ENCODE measurements around the gene ADAMTS15. TPM values are rescaled to one million over a fixed set of nuclear protein-coding genes. Genes with fewer than 3 reads are reported as not detected.

Gene ADAMTS15, protein sequence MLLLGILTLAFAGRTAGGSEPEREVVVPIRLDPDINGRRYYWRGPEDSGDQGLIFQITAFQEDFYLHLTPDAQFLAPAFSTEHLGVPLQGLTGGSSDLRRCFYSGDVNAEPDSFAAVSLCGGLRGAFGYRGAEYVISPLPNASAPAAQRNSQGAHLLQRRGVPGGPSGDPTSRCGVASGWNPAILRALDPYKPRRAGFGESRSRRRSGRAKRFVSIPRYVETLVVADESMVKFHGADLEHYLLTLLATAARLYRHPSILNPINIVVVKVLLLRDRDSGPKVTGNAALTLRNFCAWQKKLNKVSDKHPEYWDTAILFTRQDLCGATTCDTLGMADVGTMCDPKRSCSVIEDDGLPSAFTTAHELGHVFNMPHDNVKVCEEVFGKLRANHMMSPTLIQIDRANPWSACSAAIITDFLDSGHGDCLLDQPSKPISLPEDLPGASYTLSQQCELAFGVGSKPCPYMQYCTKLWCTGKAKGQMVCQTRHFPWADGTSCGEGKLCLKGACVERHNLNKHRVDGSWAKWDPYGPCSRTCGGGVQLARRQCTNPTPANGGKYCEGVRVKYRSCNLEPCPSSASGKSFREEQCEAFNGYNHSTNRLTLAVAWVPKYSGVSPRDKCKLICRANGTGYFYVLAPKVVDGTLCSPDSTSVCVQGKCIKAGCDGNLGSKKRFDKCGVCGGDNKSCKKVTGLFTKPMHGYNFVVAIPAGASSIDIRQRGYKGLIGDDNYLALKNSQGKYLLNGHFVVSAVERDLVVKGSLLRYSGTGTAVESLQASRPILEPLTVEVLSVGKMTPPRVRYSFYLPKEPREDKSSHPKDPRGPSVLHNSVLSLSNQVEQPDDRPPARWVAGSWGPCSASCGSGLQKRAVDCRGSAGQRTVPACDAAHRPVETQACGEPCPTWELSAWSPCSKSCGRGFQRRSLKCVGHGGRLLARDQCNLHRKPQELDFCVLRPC
- total RNA-seq, result 12.9 and 13.0 TPM in 2 replicates
- 2.2 and 2.4 TPM in 2 replicates for polyA plus RNA-seq

DNA sequence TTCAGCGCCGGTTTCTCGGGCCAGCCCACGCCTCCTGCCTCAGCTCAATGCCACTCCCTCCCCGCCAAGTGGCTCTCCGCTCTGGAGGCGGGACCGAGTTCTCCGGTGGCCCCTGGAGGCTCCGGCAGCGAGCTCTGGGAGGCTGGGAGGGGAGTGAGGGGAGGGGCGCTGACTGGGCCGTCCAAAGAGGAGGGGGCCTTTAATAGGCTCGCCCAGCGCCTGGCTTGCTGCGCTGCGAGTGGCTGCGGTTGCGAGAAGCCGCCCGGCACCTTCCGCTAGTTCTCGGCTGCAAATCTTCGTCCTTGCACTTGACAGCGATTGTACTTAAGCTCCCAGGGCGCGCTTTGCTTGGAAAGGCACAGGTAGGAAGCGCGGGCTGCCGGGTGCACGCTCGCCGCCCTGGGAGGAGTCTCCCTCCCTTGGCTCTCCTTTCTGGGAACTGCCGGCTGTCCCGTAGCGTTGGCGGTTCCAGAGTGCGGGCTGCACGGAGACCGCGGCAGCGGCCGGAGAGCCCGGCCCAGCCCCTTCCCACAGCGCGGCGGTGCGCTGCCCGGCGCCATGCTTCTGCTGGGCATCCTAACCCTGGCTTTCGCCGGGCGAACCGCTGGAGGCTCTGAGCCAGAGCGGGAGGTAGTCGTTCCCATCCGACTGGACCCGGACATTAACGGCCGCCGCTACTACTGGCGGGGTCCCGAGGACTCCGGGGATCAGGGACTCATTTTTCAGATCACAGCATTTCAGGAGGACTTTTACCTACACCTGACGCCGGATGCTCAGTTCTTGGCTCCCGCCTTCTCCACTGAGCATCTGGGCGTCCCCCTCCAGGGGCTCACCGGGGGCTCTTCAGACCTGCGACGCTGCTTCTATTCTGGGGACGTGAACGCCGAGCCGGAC lies at the start of gene ADAMTS15:
Gene ADAMTS15 (plus strand): TSS at position 230 of the 894 bp plus-strand sequence. CDS start 329 bp downstream, at position 559.
- peak within 1 kb of the TSS; percentile 70 for H3K27ac ChIP-seq
- H3K9me3 ChIP-seq (ENCODE audit: low read depth), result no peaks in the 10 kb centered on the region
- TF ChIP-seq, protein P1, sequence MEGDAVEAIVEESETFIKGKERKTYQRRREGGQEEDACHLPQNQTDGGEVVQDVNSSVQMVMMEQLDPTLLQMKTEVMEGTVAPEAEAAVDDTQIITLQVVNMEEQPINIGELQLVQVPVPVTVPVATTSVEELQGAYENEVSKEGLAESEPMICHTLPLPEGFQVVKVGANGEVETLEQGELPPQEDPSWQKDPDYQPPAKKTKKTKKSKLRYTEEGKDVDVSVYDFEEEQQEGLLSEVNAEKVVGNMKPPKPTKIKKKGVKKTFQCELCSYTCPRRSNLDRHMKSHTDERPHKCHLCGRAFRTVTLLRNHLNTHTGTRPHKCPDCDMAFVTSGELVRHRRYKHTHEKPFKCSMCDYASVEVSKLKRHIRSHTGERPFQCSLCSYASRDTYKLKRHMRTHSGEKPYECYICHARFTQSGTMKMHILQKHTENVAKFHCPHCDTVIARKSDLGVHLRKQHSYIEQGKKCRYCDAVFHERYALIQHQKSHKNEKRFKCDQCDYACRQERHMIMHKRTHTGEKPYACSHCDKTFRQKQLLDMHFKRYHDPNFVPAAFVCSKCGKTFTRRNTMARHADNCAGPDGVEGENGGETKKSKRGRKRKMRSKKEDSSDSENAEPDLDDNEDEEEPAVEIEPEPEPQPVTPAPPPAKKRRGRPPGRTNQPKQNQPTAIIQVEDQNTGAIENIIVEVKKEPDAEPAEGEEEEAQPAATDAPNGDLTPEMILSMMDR (IDR thresholded peaks at IDR 0.05; ENCODE audit: low read depth, low read length), result peak; percentile 6
- peaks cover 13% of the 10 kb centered on the region for H3K4me1 ChIP-seq (ENCODE audit: low read depth)
- DNase-seq (ENCODE audit: low read depth in 1 of 2, low spot score in 1 of 2), result peak; percentile 95 to 97
- H3K36me3 ChIP-seq, result no peaks in the 10 kb centered on the region
- peak within 1 kb of the TSS; percentile 59 for H3K4me3 ChIP-seq
- H3K27me3 ChIP-seq, result no peaks in the 10 kb centered on the region

- Histone ChIP-seq H3K9me3 (ENCODE audit: low read depth) (no peaks in the 10 kb centered on the region), H3K27me3 (no peaks in the 10 kb centered on the region)
- TF ChIP-seq, protein P1 (IDR thresholded peaks at IDR 0.05; ENCODE audit: low read depth, low read length), result no peak
These were observed 49.2 kb upstream of the ADAMTS15 start for GRCh38 chr11:130399196-130399595.

DNA sequence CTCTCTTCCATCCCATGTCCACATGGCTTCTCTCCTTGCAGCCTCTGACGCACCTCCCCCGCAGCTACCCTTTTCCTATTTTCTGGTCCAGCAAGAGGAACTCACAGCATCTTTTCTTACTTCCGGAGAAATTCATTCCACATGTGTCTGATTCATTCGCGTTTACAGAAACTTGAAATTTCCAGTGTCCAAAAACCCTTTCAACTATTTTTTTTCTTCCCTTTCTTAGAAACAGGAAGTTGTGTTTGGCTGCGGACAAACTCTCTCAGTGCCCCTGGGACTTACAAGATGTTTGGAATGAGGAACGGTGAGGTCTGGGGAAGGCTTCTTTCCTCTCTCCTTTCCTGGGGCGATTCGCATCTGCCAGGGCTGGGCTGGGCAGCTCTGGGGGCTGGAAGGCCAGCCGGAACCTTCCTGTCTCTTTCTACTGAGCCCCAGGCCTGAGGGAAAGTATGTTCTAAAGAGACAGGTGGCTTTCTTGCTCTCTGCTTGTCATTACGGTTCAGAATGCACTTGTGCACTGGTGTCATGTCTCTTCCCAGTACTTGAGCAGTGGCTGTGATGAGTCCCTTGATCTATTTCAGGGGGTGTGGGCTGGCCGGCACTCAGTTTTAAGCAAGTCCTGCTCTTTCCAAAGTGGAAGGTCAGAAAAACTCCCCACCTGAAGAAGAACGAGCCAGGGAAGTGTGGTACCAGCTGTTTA lies 47.5 kb upstream of the ADAMTS15 start:
- TF ChIP-seq, protein P1 (IDR thresholded peaks at IDR 0.05; ENCODE audit: low read depth, low read length), result no peak
- Histone ChIP-seq H3K4me3 (no peak overlapping the region), H3K36me3 (no peaks in the 10 kb centered on the region), H3K4me1 (ENCODE audit: low read depth) (no peaks in the 10 kb centered on the region), H3K27ac (no peak overlapping the region), H3K27me3 (no peaks in the 10 kb centered on the region), H3K9me3 (ENCODE audit: low read depth) (no peaks in the 10 kb centered on the region)
- peak in 1 of 2 donors; percentile 79 for DNase-seq (ENCODE audit: low read depth in 1 of 2, low spot score in 1 of 2)

More at GRCh38 chr11:130399196-130399595, 49.2 kb upstream of the ADAMTS15 start:
- Histone ChIP-seq H3K4me1 (ENCODE audit: low read depth) (no peaks in the 10 kb centered on the region), H3K27ac (no peak overlapping the region), H3K36me3 (no peaks in the 10 kb centered on the region), H3K4me3 (no peak overlapping the region)
- no peak for DNase-seq (ENCODE audit: low read depth in 1 of 2, low spot score in 1 of 2)

- no peaks in the 10 kb centered on the region for H3K27me3 ChIP-seq
- H3K4me1 ChIP-seq (ENCODE audit: low read depth), result no peaks in the 10 kb centered on the region
- no peak overlapping the region for H3K4me3 ChIP-seq
- H3K27ac ChIP-seq, result no peak overlapping the region
- no peaks in the 10 kb centered on the region for H3K36me3 ChIP-seq
- TF ChIP-seq, protein P1 (IDR thresholded peaks at IDR 0.05; ENCODE audit: low read depth, low read length), result no peak
- no peaks in the 10 kb centered on the region for H3K9me3 ChIP-seq (ENCODE audit: low read depth)
- DNase-seq (ENCODE audit: low read depth in 1 of 2, low spot score in 1 of 2), result no peak
These were observed 45.9 kb upstream of the ADAMTS15 start for GRCh38 chr11:130402570-130402969.
